Endothelial cell of umbilical vein (primary cell): ENCODE data around the gene ANKRD12. TPM values are rescaled to one million over a fixed set of nuclear protein-coding genes. Genes with fewer than 3 reads are reported as not detected.

ENCODE experiments used
- BruUV-seq: library from RNA; stranded (reverse); fragments of 400-500 nt; replicated peaks from 2 replicates; lab custom pipeline; 2021; lab: Mats Ljungman, UMichigan
- CTCF ChIA-PET: fragments of 300-600, 350-600 bp; sonication (Branson Sonifier 250); formaldehyde crosslinking; loops from one replicate; lab custom pipeline; 2021; ENCODE audit warnings: antibody characterized with exemption, inconsistent platforms; lab: Charles Lee
- POLR2A ChIA-PET: fragments of 300-600, 350-600 bp; sonication (Branson Sonifier 250); formaldehyde crosslinking; loops from one replicate; lab custom pipeline; 2021; ENCODE audit warnings: antibody characterized with exemption, inconsistent platforms; lab: Charles Lee
- DNase-seq: peaks from one replicate; pipeline ENCODE4 v3.0.0-alpha.2; 2011; ENCODE audit warnings: low read depth, low spot score
- FAIRE-seq: peaks from 2 replicates; lab custom pipeline; 2011; peaks lifted over from hg19 to GRCh38; lab: Jason Lieb, UNC
- H2AFZ ChIP-seq: 2 replicates; pipeline ENCODE4 v1.6.0; 2012; ENCODE audit warnings: low read depth, low read length, control low read depth, inconsistent platforms
- H3K27ac ChIP-seq: 2 replicates; pipeline ENCODE4 v1.5.1; 2011; ENCODE audit warnings: low read depth, mild to moderate bottlenecking, control low read depth, low read length, moderate library complexity; ENCODE audit not compliant: insufficient read depth
- H3K27me3 ChIP-seq, 2 experiments: 2 replicates each; pipeline versions ENCODE4 v1.6.0 to v1.6.1; 2011; ENCODE audit warnings: low read length in 2 of 2, mixed read lengths in 1 of 2; ENCODE audit not compliant: control insufficient read depth in 2 of 2, insufficient read depth in 2 of 2
- H3K36me3 ChIP-seq, 2 experiments: 2 replicates in 1 of 2; 3 replicates in 1 of 2; pipeline ENCODE4 v1.5.1; 2011; ENCODE audit warnings: low read length in 2 of 2, mild to moderate bottlenecking in 1 of 2, moderate library complexity in 1 of 2; ENCODE audit not compliant: control insufficient read depth in 2 of 2, insufficient read depth in 2 of 2; ENCODE audit errors: extremely low read depth in 1 of 2
- H3K4me1 ChIP-seq: 3 replicates; pipeline ENCODE4 v1.5.1; 2011; ENCODE audit warnings: mild to moderate bottlenecking, low read length; ENCODE audit not compliant: control insufficient read depth, insufficient read depth; ENCODE audit errors: extremely low read depth
- H3K4me2 ChIP-seq: 2 replicates; pipeline ENCODE4 v1.6.1; 2011; ENCODE audit warnings: low read length, control low read depth, mixed read lengths; ENCODE audit not compliant: insufficient read depth
- H3K4me3 ChIP-seq, 3 experiments: fragments of 200-600 bp in 1 of 3; sonication (generic), shearing (Covaris generic) in 1 of 3; replicated peaks in 1 of 3; 2 replicates each; pipeline ENCODE4 v1.5.1; 2011 to 2016; ENCODE audit warnings: control low read depth in 3 of 3, low read length in 3 of 3, mild to moderate bottlenecking in 2 of 3, inconsistent platforms in 1 of 3, low read depth in 1 of 3, moderate library complexity in 1 of 3; ENCODE audit not compliant: insufficient read depth in 1 of 3
- H3K79me2 ChIP-seq: 2 replicates; pipeline ENCODE4 v1.6.0; 2012; ENCODE audit warnings: low read length, inconsistent platforms; ENCODE audit not compliant: control insufficient read depth, insufficient read depth
- H3K9ac ChIP-seq: replicated peaks from 2 replicates; pipeline ENCODE3; 2011; ENCODE audit warnings: low read length, control low read depth; ENCODE audit not compliant: insufficient read depth; ENCODE audit errors: extremely low read depth
- H3K9me1 ChIP-seq: replicated peaks from 3 replicates; pipeline ENCODE4 v1.6.0; 2011; ENCODE audit warnings: mild to moderate bottlenecking, low read length; ENCODE audit not compliant: control insufficient read depth, insufficient read depth; ENCODE audit errors: extremely low read depth
- H3K9me3 ChIP-seq: replicated peaks from 2 replicates; pipeline ENCODE4 v1.5.1; 2012; ENCODE audit warnings: low read length, inconsistent platforms; ENCODE audit not compliant: control insufficient read depth, insufficient read depth
- H4K20me1 ChIP-seq: replicated peaks from 2 replicates; pipeline ENCODE3; 2011; ENCODE audit warnings: mild to moderate bottlenecking, low read length; ENCODE audit not compliant: control insufficient read depth, insufficient read depth; ENCODE audit errors: extremely low read depth
- EZH2 ChIP-seq: IDR thresholded peaks from 2 replicates; pipeline ENCODE4 v1.6.1; 2012; ENCODE audit warnings: borderline replicate concordance, low read depth, mild to moderate bottlenecking, moderate library complexity, low read length, inconsistent platforms; ENCODE audit not compliant: severe bottlenecking
- FOS ChIP-seq: IDR thresholded peaks from 2 replicates; pipeline ENCODE4 v1.6.1; 2011; ENCODE audit warnings: mild to moderate bottlenecking, low read length, moderate library complexity, borderline replicate concordance; ENCODE audit not compliant: insufficient read depth
- GATA2 ChIP-seq: IDR thresholded peaks from 2 replicates; pipeline ENCODE4 v1.7.0; 2011; ENCODE audit warnings: low read depth, mild to moderate bottlenecking, moderate library complexity, mixed read lengths, low read length; ENCODE audit not compliant: insufficient read length, insufficient read depth
- JUN ChIP-seq: IDR thresholded peaks from 2 replicates; pipeline ENCODE4 v1.6.1; 2011; ENCODE audit warnings: borderline replicate concordance, low read depth; ENCODE audit not compliant: insufficient read length, insufficient read depth
- MAX ChIP-seq: IDR thresholded peaks from 2 replicates; pipeline ENCODE4 v1.6.1; 2011; ENCODE audit not compliant: insufficient read depth, insufficient read length
- MYC ChIP-seq: IDR thresholded peaks from one replicate; pipeline ENCODE4 v1.6.1; 2011; ENCODE audit warnings: mild to moderate bottlenecking, low read depth, low read length
- POLR2A ChIP-seq: IDR thresholded peaks from 2 replicates; pipeline ENCODE4 v1.6.1; 2012; ENCODE audit warnings: low read depth, mild to moderate bottlenecking, control low read depth, low read length
- dilution Hi-C: fragments of 300-500 bp; cut with MboI; formaldehyde crosslinking; loops from one replicate; pipeline ENCODE4 v1.15.0; 2019; ENCODE audit warnings: low sequenced_read_pairs; ENCODE audit not compliant: extremely low pct_ligation_motif_present
- intact Hi-C: fragments of 100-400 bp; cut with micrococcal nuclease; formaldehyde crosslinking; loops from one replicate; pipeline ENCODE4 v1.10.0; 2022
- polyA plus RNA-seq, 4 experiments: library from polyadenylated mRNA; depleted of rRNA in 3 of 4; stranded (reverse) in 3 of 4; unstranded in 1 of 4; fragments of >200 nt; gene quantifications; 2 replicates each; pipeline versions ENCODE4 v1.2.1 to v1.2.3, GENCODE V29; 2011 to 2012; ENCODE audit warnings: missing spikeins in 1 of 4
- total RNA-seq: library from RNA; stranded (reverse); gene quantifications from 2 replicates; pipeline ENCODE4 v1.2.3, GENCODE V29; 2021

The ANKRD12 gene
- total and polyA plus RNA-seq, 2 donors (not counting 3 experiments of a cell fraction or from before 2014, with no cell fraction given), result 1.5 to 25.4 TPM

- ChIA-PET CTCF (no interaction called here), POLR2A (no interaction called here)
- Histone ChIP-seq H3K9me1 (no peaks in the 10 kb centered on the region), H2AFZ (no peak overlapping the region), H3K27ac (no peak overlapping the region), H3K9me3 (no peaks in the 10 kb centered on the region), H4K20me1 (no peaks in the 10 kb centered on the region), H3K36me3 (peaks cover 0 to 2% of the 10 kb centered on the region in 2 experiments), H3K9ac (no peak overlapping the region), H3K27me3 (no peaks in the 10 kb centered on the region), H3K4me2 (no peak overlapping the region), H3K79me2 (no peaks in the 10 kb centered on the region), H3K4me3 (no peak overlapping the region), H3K4me1 (no peaks in the 10 kb centered on the region)
- TF ChIP-seq POLR2A (no peak), GATA2 (no peak), MYC (no peak), EZH2 (no peak), JUN (no peak), FOS (no peak), MAX (no peak)
- BruUV-seq, result no TSS peak
- no peak for DNase-seq
- intact Hi-C loops (no loop called here), dilution Hi-C loops (no loop called here)
- FAIRE-seq, result no peak
Observed at GRCh38 chr18:9259173-9259572, 122.6 kb downstream of the ANKRD12 start.
